GM19463 (cell line): Measurements from ENCODE around the gene BMP2K.

Experiments used
- ATAC-seq: cut with Tn5 transposase; IDR thresholded peaks from one replicate; pipeline ENCODE4 v1.9.1; 2021; ENCODE audit warnings: mild to moderate bottlenecking, moderate library complexity; ENCODE audit not compliant: unreplicated experiment

The BMP2K gene

DNA sequence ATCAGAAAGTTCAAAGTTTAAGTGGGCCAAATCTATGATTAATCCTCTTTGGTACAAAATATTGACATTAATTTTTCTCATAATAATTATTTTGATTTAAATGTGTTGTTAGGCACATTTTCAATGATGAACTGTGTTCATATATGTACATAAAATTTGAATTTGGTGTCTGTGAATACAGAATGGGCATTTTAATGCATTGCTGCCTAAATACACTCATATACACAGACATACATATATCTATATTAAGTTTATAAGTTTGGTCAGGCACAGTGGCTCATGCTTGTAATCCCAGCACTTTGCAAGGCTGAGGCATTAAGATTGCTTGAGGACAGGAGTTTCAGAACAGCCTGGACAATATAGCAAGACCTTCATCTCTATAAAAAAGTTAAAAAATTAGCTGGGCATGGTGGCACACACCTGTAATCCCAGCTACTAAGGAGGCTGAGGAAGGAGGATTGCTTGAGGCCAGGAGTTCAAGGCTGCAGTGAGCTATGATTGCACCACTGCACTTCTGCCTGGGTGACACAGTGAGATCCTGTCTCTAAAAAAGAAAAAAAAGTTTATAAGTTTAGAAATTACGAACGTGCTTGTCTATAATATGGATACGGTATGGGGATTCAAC lies 12.3 kb upstream of the BMP2K start:
- ATAC-seq, result no peak

GRCh38 chr4:78764498-78764961 lies 11.6 kb upstream of the BMP2K start:
- no peak for ATAC-seq

DNA sequence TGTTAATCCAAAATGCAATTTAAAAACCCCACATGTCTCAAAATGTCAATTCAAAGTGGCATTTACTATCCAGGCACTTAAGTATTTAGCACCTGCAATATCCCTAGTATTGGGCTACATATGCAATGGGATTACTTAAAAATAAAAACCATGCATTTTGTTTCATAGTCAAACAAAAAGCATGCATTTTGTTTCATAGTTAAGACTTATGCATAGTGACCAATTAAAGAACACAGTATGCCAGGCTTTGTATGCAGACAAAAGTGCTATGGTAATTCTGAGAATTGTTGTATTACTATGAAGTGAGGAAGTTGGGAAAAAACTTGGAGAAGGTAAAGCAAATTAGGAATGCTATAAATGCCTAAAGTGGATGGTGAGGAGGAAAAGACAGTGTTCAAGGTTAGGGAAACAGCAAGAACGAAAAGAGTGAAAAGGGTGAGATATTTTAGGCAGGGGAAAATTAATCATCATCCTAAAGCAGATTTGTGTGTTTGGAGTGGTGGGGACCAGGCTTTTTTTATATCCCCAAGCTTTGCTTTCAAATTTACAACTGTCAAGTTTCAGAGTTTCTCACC lies 10.6 kb upstream of the BMP2K start:
- ATAC-seq, result no peak

DNA sequence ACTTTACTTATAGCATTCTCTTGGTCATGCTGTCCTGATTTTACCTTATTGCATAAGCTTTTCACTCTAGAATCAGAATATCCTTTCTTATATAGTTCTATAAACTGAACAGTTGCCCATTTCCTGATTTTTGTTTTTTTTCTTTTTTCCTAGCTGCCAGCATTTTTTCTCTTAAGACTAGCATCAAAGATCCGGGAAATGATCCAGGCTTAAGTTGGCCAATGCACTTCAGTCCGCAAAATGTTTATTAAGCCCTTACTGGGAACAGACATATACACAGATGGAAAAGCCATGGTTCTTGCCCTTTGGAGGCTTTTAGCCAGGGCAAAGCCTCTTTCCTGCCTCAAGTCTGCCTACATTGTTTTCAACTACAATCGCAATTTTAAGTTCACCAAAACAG lies 10.1 kb upstream of the BMP2K start:
- no peak for ATAC-seq

DNA sequence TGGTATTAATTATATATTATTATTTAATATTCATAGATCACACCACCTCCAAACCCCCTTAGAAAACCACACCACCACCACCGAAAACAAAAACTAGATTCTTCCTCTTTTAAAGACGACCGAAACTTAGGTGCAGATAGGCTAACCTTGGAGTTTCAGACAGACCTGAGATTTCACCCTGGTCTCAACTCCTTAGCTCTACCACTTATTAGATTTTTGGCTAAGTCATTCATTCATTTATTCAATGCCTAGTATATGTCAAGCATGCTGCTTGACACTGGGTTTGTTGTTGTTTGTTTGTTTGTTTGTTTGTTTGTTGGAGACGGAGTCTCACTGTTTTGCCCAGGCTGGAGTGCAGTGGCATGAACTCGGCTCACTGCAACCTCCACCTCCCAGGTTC lies 9.5 kb upstream of the BMP2K start:
- peak; percentile 75 for ATAC-seq

DNA sequence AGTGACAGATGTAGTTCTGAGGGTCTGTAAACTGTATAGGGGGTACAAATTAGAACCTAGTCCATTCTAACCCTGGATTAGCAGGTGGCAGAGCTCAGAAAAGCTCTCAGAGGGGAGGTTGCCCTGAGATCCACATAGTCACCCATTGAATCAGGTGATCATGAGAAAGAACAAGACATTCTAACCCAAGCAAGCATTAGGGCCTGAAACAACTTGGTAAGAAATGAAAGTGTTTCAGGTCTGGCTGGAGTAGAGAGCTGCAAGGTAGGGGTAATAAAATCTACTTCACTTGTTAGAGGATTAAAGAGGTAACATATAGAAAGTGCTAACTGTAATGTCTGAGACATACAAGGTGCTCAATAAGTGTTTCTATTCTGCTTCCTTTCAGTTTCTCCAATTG lies 8.8 kb upstream of the BMP2K start:
- ATAC-seq, result peak; percentile 63

GRCh38 chr4:78768452-78769180 lies 7.5 kb upstream of the BMP2K start:
- no peak for ATAC-seq

GRCh38 chr4:78770091-78770642 lies 6.0 kb upstream of the BMP2K start:
- ATAC-seq, result no peak

DNA sequence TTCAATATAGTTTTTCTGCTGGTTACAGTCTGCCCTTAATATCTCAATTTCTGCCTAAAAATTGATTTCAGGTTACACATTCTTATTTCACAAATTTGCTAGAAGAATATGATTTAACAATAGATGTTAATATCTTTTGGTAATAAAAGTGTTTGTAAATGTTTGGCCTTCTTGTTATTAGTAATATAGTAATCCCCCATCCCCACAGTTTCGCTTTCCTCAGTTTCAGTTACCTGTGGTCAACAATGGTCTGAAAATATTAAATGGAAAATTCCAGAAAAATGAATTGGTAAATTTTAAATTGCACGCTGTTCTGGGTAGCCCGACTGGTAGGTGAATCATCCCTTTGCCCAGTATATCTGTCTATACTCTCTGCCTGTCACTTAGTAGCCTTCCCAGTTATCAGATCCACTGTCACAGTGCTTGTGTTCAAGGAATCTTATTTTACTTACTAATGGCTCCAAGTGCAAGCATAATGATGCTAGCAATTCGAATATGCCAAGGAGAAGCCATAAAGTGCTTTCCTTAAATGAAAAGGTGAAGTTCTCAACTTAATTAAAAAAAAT lies 3.5 kb upstream of the BMP2K start:
- ATAC-seq, result no peak

DNA sequence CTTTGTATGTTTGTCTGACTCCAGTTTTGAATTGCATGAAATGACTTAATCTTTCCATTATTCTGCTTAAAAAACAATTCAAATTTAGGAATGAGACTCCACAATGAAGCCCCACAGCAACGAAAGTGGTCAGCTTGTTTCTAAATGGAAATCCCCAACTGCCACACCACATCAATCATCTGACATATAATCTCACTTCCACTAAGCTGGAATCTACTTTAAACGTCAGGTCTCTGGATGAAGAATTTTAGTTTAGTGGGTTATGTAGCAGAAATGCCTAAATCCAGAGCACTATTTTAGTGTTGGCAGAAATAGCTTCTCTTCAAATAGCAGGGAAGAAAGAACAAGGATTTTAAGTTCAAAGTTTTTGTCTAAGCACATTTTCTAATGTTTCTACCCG lies 1.7 kb upstream of the BMP2K start:
- no peak for ATAC-seq

DNA sequence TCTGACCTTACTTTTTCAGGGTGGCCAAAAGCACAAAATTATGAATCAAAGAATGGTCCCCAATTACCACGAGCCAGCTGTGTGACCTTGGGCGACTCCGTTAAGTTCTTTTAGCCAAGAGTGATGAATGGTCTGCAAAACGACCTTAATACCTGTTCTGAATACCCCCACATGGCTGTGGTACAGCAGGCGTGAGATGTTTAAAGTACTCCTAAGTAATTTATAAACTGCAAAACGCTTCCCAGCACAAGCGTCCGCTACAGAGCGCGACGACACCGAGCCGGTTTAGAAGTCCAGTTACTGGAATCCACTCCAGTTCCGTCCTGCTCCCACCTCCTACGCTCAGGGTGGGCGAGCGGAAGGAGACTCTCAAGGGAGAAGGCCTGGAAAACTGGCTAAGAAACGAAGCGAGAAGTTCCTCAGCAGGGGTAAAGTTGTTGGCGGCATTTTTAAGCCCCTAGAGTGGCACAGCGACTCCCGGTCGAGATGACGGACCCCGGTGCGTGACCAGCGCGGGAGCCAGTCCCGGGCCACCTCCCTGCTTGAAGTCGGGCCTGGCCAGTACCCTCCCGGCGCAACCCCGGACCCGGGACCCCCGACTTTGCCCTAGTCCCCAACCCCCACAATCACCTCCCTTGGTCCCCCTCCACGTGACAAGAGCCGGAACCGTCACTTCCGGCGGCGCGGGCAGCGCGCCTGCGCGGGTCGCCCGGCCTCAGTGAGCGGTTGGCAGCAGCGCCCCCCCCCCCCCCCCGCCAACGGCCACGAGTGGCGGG lies 659 bp upstream of the BMP2K start:
- ATAC-seq, result peak; percentile 45

DNA sequence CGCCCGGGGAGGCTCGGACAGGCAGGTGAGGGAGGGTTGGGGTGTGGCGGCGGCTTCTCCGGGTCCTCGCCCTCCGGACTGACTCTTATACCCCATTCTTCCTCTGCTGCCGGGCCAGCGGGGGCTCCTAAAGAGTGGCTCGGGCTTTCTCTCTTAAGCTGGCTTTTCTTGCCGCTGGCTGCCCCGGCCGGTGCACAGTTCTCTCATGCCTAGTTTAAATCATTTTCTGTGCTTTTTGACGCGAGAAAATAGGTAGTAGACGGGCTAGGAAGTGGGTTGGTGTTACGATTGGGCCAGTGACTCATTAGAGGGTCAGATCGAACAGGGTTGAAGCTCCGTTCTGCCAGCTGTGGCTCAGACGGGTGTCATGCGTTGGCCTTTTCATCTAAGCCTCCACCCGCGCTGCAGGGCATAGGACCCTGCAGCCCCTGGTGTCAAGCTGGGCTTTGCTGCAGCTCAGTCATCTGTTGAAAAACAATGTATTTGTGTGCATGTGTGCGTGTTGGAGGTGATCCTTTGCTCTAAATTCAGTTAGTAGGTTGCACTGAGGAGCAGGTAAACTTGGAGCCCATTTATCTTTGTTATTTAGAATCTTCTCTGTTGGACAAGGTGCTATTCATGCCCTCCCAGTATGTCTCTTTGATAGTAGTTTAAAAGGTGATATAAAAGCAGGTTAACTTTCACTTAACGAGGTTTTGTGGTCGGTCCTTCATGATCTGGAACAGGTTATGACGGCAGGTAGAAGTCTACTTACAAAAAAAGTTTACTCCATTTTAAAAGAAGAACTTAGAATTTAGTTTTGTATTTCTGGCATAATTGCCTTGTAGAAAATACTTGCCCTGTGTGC lies 802 bp downstream of the BMP2K start:
- peak; percentile 28 for ATAC-seq

DNA sequence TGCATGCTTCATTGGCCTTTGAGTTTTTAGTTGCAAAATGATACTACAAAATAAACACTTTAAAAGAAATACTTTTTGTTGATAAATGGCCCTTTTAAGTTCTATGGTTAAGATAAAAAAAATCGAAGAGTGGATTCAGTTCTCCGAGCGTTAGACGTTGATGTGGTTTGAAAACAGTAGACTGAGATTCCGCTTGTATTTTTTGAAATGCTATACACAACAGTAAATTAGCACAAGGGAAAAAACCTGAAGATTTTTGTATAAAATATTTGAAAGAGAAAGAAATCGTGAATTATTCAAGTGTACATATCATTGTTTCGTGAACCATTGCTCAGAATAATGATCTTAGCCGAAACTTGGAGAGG lies 1.4 kb downstream of the BMP2K start:
- ATAC-seq, result no peak

GRCh38 chr4:78778530-78778929 lies 2.4 kb downstream of the BMP2K start:
- ATAC-seq, result no peak

DNA sequence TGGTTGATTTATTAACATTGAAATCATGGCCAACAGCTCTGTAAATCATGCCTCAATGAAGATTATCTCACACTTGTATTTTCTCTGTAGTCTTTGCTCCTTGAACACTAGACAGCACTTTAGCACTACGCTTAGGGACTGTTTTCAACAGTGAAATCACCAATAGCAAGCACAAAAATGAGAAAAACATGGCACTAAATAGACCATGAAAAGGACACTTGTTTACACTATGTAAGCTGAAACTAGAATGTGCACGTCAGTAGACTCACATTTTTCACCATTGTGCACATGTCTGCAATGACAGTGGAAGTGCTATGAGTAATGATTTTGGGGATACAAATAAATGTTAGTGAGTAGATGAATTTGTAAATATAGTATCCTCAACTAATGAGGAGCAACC lies 3.1 kb downstream of the BMP2K start:
- no peak for ATAC-seq

GRCh38 chr4:78780093-78780492 lies 3.9 kb downstream of the BMP2K start:
- ATAC-seq, result no peak

- ATAC-seq, result no peak
Measured at GRCh38 chr4:78781139-78781538, 5.0 kb downstream of the BMP2K start.

DNA sequence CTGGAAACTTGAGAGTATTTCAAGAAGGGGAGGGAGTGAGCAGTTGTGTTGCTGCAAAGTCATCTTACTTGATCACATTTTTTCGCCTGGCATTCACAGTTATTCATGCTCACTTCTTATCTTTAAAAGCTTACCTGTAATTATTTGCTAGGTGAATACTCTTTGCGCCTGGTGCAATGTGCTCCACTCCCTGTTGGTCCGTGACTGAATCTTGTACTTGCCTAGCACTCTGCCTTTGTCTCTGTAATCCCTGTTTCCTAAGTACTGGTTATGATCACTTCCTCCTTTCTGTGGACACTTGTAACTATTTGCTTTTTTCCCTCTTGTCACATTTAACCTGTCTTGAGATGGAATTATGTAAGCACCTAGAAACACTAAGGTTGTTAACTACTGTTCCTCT lies 5.8 kb downstream of the BMP2K start:
- ATAC-seq, result no peak

- ATAC-seq, result no peak
Measured at GRCh38 chr4:78784236-78784865, 8.2 kb downstream of the BMP2K start.
